IMR-90 (cell line): ENCODE results near the gene CTRL. TPM values are rescaled to one million over a fixed set of nuclear protein-coding genes. Genes with fewer than 3 reads are reported as not detected.

ENCODE experiments used
- microRNA-seq, 2 experiments: library from miRNA; stranded (forward) in 1 of 2; unstranded in 1 of 2; fragments of 10-50 nt in 1 of 2; fragments of <30 nt in 1 of 2; gene quantifications in 1 of 2; microRNA quantifications in 1 of 2; one replicate each; pipeline versions ENCODE3 to v1.1.0; 2013 to 2020; ENCODE audit not compliant: insufficient read depth in 1 of 2, insufficient read length in 1 of 2, unreplicated experiment in 1 of 2
- polyA plus RNA-seq, 3 experiments: library from polyadenylated mRNA; depleted of rRNA; stranded (reverse); fragments of >200 nt; gene quantifications; 2 replicates each; pipeline ENCODE4 v1.2.3, GENCODE V29; 2012; ENCODE audit warnings: low replicate concordance in 1 of 3
- small RNA-seq, 5 experiments: library from RNA; depleted of rRNA; stranded (forward); fragments of <200 nt; gene quantifications; one replicate each; pipeline ENCODE3, GENCODE V24; 2012
- total RNA-seq: library from RNA; depleted of rRNA; stranded (reverse); fragments of >200 nt; gene quantifications from 2 replicates; pipeline ENCODE4 v1.2.3, GENCODE V29; 2012; rRNA removed

CTRL gene
- total and polyA plus RNA-seq, 2 of the 4 experiments (the other 2 are of a cell fraction), result 0.18 to 1.1 TPM

Small RNA genes lying within 50 kb of the gene (microRNA-seq; reads per million reads assigned to microRNA genes)
- not detected for gene NRN1L (ENCODE audit: insufficient read depth, insufficient read length)

Small RNA genes lying within 50 kb of the gene (small RNA-seq; reads per million reads assigned to genes)
- 0 reads per million in 5 experiments for gene NRN1L

Other genes starting within 250 kb of the CTRL start
- gene GFOD2, start 212.5 kb downstream of the CTRL start, total RNA-seq, result 15.8 and 18.1 TPM in 2 replicates
- gene GFOD2, start 212.5 kb downstream of the CTRL start, polyA plus RNA-seq (2012; rRNA removed), result 12.3 and 13.3 TPM in 2 replicates
- 2.2 and 2.7 TPM in 2 replicates for gene RANBP10, start 125.3 kb downstream of the CTRL start, total RNA-seq
- 12.1 and 13.0 TPM in 2 replicates for gene RANBP10, start 125.3 kb downstream of the CTRL start, polyA plus RNA-seq (2012; rRNA removed)
- 0.56 and 0.72 TPM in 2 replicates for gene TSNAXIP1, start 125.0 kb downstream of the CTRL start, total RNA-seq
- gene TSNAXIP1, start 125.0 kb downstream of the CTRL start, polyA plus RNA-seq (2012; rRNA removed), result 1.4 and 1.6 TPM in 2 replicates
- gene THAP11, start 89.5 kb downstream of the CTRL start, total RNA-seq, result 13.3 and 13.9 TPM in 2 replicates
- gene THAP11, start 89.5 kb downstream of the CTRL start, polyA plus RNA-seq (2012; rRNA removed), result 14.5 and 16.7 TPM in 2 replicates
- gene NUTF2, start 84.9 kb downstream of the CTRL start, total RNA-seq, result 42.7 and 55.0 TPM in 2 replicates
- 361 and 399 TPM in 2 replicates for gene NUTF2, start 84.9 kb downstream of the CTRL start, polyA plus RNA-seq (2012; rRNA removed)
- 33.3 TPM in 2 replicates for gene CENPT, start 84.2 kb downstream of the CTRL start, total RNA-seq
- 83.1 and 86.4 TPM in 2 replicates for gene CENPT, start 84.2 kb downstream of the CTRL start, polyA plus RNA-seq (2012; rRNA removed)
- gene EDC4, start 58.8 kb downstream of the CTRL start, total RNA-seq, result 33.2 and 34.2 TPM in 2 replicates
- 64.0 and 66.1 TPM in 2 replicates for gene EDC4, start 58.8 kb downstream of the CTRL start, polyA plus RNA-seq (2012; rRNA removed)
- gene NRN1L, start 47.0 kb downstream of the CTRL start, total RNA-seq, result not detected in 2 replicates
- 0.27 and 0.32 TPM in 2 replicates for gene NRN1L, start 47.0 kb downstream of the CTRL start, polyA plus RNA-seq (2012; rRNA removed)
- gene PSKH1, start 38.6 kb downstream of the CTRL start, total RNA-seq, result 10.3 and 11.5 TPM in 2 replicates
- gene PSKH1, start 38.6 kb downstream of the CTRL start, polyA plus RNA-seq (2012; rRNA removed), result 26.5 and 26.7 TPM in 2 replicates
- gene PSMB10, start 5.0 kb upstream of the CTRL start, total RNA-seq, result 25.6 and 28.7 TPM in 2 replicates
- 36.7 and 50.5 TPM in 2 replicates for gene PSMB10, start 5.0 kb upstream of the CTRL start, polyA plus RNA-seq (2012; rRNA removed)
- 1.4 and 1.7 TPM in 2 replicates for gene LCAT, start 12.3 kb upstream of the CTRL start, total RNA-seq
- gene LCAT, start 12.3 kb upstream of the CTRL start, polyA plus RNA-seq (2012; rRNA removed), result 18.8 and 22.5 TPM in 2 replicates
- 36.4 and 36.6 TPM in 2 replicates for gene SLC12A4, start 36.8 kb upstream of the CTRL start, total RNA-seq
- gene SLC12A4, start 36.8 kb upstream of the CTRL start, polyA plus RNA-seq (2012; rRNA removed), result 114 and 132 TPM in 2 replicates
- gene DPEP3, start 48.6 kb upstream of the CTRL start, total RNA-seq, result not detected in 2 replicates
- gene DPEP3, start 48.6 kb upstream of the CTRL start, polyA plus RNA-seq (2012; rRNA removed), result not detected in 2 replicates
- gene DPEP2, start 67.6 kb upstream of the CTRL start, total RNA-seq, result not detected in 2 replicates
- not detected in 2 replicates for gene DPEP2, start 67.6 kb upstream of the CTRL start, polyA plus RNA-seq (2012; rRNA removed)
- not detected in 2 replicates for gene DPEP2NB, start 84.0 kb upstream of the CTRL start, total RNA-seq
- gene DPEP2NB, start 84.0 kb upstream of the CTRL start, polyA plus RNA-seq (2012; rRNA removed), result not detected in 2 replicates
- 8.9 and 10.0 TPM in 2 replicates for gene DDX28, start 91.4 kb upstream of the CTRL start, total RNA-seq
- gene DDX28, start 91.4 kb upstream of the CTRL start, polyA plus RNA-seq (2012; rRNA removed), result 9.0 and 9.2 TPM in 2 replicates
- 28.1 and 30.5 TPM in 2 replicates for gene DUS2, start 91.4 kb upstream of the CTRL start, total RNA-seq
- gene DUS2, start 91.4 kb upstream of the CTRL start, polyA plus RNA-seq (2012; rRNA removed), result 15.8 TPM in 2 replicates
- gene NFATC3, start 153.5 kb upstream of the CTRL start, total RNA-seq, result 14.7 and 21.5 TPM in 2 replicates
- gene NFATC3, start 153.5 kb upstream of the CTRL start, polyA plus RNA-seq (2012; rRNA removed), result 6.3 TPM in 2 replicates